Measurements from ENCODE around the gene GNG4. TPM values are rescaled to one million over a fixed set of nuclear protein-coding genes. Genes with fewer than 3 reads are reported as not detected.
"Not testable (repeated sequence)": the region's sequence is repeated elsewhere in the genome, so short reads cannot be mapped to it uniquely, and the experiment has no call there.

The GNG4 gene
- total and polyA plus RNA-seq, 7 donors: 1.5 to 31.9 (median 3.9) TPM

DNA sequence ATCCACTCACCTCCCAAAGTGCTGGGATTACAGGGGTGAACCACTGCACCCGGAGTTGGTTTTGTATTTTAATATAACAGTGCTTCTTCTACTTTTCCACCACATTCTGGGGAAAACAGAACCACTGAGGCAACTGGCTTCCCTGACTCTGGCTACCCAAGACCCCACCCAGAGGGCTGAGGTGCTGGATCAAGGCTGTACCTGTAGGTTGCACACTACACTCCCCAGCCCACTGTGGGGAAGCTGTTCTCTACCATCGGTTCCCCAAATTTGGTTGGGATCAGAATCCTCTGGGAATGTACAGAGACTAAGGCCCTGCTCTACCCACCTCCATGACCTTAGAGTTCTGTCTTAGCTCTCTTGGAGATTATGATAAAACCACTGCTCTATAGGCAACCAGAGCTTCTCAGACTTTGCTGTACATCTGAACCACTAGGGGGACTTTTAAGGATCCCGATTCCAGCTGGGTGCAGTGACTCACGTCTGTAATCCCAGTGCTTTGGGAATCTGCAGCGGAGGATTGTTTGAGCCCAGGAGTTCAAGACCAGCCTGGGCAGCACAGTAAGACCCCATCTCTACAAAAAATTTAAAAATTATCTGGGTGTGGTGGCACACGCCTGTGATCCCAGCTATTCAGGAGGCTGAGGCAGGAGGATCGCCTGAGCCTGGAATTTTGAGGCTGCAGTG, 51.6 kb downstream of the GNG4 start:
- 65 to 75% methylated on average over 7 of the region's 7 CpGs for WGBS, 2 donors
- intact Hi-C loops (cut with DNase I): no loop called here

DNA sequence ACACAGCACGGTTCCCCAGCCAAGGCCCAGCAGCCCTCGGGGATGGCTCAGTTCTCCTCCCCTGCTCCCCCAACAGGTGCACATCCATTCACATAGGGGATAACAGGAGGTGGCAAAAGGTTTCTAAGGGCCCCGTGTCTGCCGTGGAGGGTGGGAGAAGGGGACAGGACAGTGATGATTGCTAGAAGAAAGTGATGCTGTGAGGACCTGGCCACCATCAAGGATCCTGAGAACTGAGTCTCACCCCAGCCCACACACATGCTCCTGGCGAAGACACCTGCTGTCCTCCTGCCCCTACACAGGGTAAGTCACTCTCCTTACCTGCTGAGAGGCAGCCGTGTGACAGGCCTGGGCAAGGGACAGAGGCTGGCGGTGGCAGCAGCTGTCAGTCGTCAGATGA, 54.5 kb downstream of the GNG4 start:
- DNase-seq: no peak
- no peak overlapping the region for H3K27ac ChIP-seq
- no peaks in the 10 kb centered on the region for H3K27me3 ChIP-seq
- TF ChIP-seq, protein P1, sequence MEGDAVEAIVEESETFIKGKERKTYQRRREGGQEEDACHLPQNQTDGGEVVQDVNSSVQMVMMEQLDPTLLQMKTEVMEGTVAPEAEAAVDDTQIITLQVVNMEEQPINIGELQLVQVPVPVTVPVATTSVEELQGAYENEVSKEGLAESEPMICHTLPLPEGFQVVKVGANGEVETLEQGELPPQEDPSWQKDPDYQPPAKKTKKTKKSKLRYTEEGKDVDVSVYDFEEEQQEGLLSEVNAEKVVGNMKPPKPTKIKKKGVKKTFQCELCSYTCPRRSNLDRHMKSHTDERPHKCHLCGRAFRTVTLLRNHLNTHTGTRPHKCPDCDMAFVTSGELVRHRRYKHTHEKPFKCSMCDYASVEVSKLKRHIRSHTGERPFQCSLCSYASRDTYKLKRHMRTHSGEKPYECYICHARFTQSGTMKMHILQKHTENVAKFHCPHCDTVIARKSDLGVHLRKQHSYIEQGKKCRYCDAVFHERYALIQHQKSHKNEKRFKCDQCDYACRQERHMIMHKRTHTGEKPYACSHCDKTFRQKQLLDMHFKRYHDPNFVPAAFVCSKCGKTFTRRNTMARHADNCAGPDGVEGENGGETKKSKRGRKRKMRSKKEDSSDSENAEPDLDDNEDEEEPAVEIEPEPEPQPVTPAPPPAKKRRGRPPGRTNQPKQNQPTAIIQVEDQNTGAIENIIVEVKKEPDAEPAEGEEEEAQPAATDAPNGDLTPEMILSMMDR (IDR thresholded peaks at IDR 0.05): no peak
- TF ChIP-seq POLR2A (IDR thresholded peaks at IDR 0.05) (no peak), EP300 (IDR thresholded peaks at IDR 0.05) (no peak), POLR2AphosphoS5 (IDR thresholded peaks at IDR 0.05) (no peak)
- intact Hi-C loops (cut with DNase I): no loop called here
- WGBS, 2 donors: 78 to 86% methylated on average over 8 of the region's 8 CpGs
- H3K4me3 ChIP-seq: no peak overlapping the region
- no peaks in the 10 kb centered on the region for H3K36me3 ChIP-seq
- no peaks in the 10 kb centered on the region for H3K4me1 ChIP-seq
- no peaks in the 10 kb centered on the region for H3K9me3 ChIP-seq

More for the DNA sequence above, 51.6 kb downstream of the GNG4 start:
- no peaks in the 10 kb centered on the region for H3K4me1 ChIP-seq
- TF ChIP-seq POLR2AphosphoS5 (IDR thresholded peaks at IDR 0.05) (no peak), POLR2A (IDR thresholded peaks at IDR 0.05) (no peak), EP300 (IDR thresholded peaks at IDR 0.05) (no peak)
- TF ChIP-seq, protein P1 (IDR thresholded peaks at IDR 0.05): no peak
- H3K27me3 ChIP-seq: no peaks in the 10 kb centered on the region
- no peaks in the 10 kb centered on the region for H3K9me3 ChIP-seq
- no peak overlapping the region for H3K4me3 ChIP-seq
- DNase-seq: no peak
- no peaks in the 10 kb centered on the region for H3K36me3 ChIP-seq
- no peak overlapping the region for H3K27ac ChIP-seq

DNA sequence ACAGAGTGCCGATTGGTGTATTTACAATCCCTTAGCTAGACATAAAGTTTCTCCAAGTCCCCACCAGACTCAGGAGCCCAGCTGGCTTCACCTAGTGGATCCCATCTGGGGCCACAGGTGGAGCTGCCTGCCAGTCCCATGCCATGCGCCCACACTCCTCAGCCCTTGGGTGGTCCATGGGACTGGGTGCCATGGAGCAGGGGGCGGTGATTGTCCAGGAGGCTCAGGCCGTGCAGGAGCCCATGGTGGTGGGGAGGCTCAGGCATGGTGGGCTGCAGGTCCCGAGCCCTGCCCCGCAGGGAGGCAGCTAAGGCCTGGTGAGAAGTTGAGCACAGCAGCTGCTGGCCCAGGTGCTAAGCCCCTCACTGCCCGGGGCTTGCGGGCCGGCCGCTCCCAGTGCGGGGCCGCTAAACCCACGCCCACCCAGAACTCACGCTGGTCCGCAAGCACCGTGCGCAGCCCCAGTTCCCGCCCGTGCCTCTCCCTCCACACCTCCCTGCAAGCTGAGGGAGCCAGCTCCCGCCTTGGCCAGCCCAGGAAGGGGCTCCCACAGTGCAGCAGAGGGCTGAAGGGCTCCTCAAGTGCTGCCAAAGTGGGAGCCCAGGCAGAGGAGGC, 55.2 kb downstream of the GNG4 start:
- H3K36me3 ChIP-seq; H3K4me1 ChIP-seq; H3K27ac ChIP-seq; DNase-seq; H3K9me3 ChIP-seq; H3K4me3 ChIP-seq; intact Hi-C loops (cut with DNase I); H3K27me3 ChIP-seq: not testable (repeated sequence)
- 96% methylated on average over 20 of the region's 20 CpGs for WGBS, 2 donors

DNA sequence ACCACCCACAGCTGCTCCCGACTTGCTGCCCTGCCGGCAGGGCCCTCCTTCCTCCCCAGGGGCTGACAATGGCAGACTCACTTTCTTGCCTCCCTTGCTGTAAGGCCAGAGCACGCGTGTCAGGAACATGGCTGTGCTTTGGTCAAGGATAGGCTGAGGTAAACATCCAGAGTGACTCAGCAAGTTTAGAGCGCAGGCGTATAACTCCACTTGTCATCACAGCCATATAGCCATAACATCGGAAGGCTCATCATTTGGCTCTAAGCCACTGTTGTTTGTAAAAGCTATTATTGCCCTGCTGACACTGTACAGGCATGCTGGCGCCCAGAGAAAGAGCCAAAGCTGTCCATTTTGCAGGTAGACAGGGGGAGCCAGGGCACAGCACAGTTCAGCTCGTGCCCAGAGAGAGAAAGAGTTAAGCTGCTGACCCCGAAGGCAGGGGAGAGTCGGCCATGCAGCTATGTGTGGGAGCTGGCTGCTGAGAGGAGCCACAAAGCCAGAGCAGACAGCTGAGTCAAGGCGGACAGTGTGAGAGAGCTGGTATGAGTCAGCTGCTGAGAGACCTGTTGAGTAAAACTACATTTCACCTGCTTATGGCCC, 60.6 kb downstream of the GNG4 start:
- H3K4me1 ChIP-seq: peaks cover 0 to 6% (median 2%) of the 10 kb centered on the region in 4 donors
- H3K36me3 ChIP-seq: no peaks in the 10 kb centered on the region
- no peaks in the 10 kb centered on the region for H3K9me3 ChIP-seq
- WGBS, 2 donors: 86 to 88% methylated on average over 12 of the region's 12 CpGs
- no peaks in the 10 kb centered on the region for H3K27me3 ChIP-seq
- no peak overlapping the region for H3K4me3 ChIP-seq
- intact Hi-C loops (cut with DNase I): no loop called here
- DNase-seq: no peak
- no peak overlapping the region for H3K27ac ChIP-seq
- TF ChIP-seq POLR2AphosphoS5 (IDR thresholded peaks at IDR 0.05): peak in 1 of 4 donors; percentile 7
- TF ChIP-seq, protein P1 (IDR thresholded peaks at IDR 0.05): no peak

DNA sequence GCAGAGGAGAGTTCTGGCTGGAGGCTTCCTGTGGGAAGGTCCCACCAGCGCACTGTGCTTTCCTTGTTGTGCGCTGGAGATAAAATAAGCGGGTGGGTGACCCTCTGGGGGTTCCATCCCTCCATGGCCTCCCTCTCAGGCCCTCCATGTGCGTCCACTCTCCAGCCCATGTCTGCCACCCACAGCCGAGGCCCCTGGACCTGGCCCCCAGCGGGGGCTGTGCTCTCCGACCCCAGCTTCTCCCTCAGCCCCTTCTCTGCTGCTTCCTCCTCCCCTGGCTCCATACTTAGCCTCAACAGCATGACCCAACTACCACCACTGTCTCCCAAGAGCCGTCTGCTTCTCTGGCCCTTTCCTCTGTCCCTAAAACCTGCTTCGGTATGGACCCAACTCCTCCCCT, 61.4 kb downstream of the GNG4 start:
- H3K4me3 ChIP-seq: no peak overlapping the region
- no peak overlapping the region for H3K27ac ChIP-seq
- no peaks in the 10 kb centered on the region for H3K27me3 ChIP-seq
- H3K9me3 ChIP-seq: no peaks in the 10 kb centered on the region
- H3K36me3 ChIP-seq: no peaks in the 10 kb centered on the region
- intact Hi-C loops (cut with DNase I): no loop called here
- TF ChIP-seq, protein P1 (IDR thresholded peaks at IDR 0.05): no peak
- TF ChIP-seq POLR2A (IDR thresholded peaks at IDR 0.05): no peak
- no peak for TF ChIP-seq EP300 (IDR thresholded peaks at IDR 0.05)
- no peak for TF ChIP-seq POLR2AphosphoS5 (IDR thresholded peaks at IDR 0.05)
- 84 to 96% methylated on average over 9 of the region's 9 CpGs for WGBS, 2 donors
- H3K4me1 ChIP-seq: peaks cover 0 to 6% (median 2%) of the 10 kb centered on the region in 4 donors
- no peak for DNase-seq

All from sigmoid colon (tissue), 7 donors.